SK-N-MC (cell line): Measurements from ENCODE around the gene AFP.

Experiments
- EZH2 ChIP-seq: fragments of 200-600 bp; sonication (generic); IDR thresholded peaks from one replicate; pipeline ENCODE4 v1.6.1; 2017; ENCODE audit warnings: antibody characterized with exemption
- POLR2AphosphoS5 ChIP-seq: IDR thresholded peaks from 2 replicates; pipeline ENCODE4 v1.6.1; 2012; ENCODE audit warnings: mild to moderate bottlenecking, low read depth, low read length, borderline replicate concordance

GRCh38 chr4:73451981-73452747, 16.1 kb downstream of the AFP start:
- TF ChIP-seq EZH2: no peak
- no peak for TF ChIP-seq POLR2AphosphoS5
